ENCODE results near the gene SORCS2. TPM values are rescaled to one million over a fixed set of nuclear protein-coding genes. Genes with fewer than 3 reads are reported as not detected.

The SORCS2 gene
- total RNA-seq, 2 experiments from 2014 or later: 0.03 TPM; not detected in 1

DNA sequence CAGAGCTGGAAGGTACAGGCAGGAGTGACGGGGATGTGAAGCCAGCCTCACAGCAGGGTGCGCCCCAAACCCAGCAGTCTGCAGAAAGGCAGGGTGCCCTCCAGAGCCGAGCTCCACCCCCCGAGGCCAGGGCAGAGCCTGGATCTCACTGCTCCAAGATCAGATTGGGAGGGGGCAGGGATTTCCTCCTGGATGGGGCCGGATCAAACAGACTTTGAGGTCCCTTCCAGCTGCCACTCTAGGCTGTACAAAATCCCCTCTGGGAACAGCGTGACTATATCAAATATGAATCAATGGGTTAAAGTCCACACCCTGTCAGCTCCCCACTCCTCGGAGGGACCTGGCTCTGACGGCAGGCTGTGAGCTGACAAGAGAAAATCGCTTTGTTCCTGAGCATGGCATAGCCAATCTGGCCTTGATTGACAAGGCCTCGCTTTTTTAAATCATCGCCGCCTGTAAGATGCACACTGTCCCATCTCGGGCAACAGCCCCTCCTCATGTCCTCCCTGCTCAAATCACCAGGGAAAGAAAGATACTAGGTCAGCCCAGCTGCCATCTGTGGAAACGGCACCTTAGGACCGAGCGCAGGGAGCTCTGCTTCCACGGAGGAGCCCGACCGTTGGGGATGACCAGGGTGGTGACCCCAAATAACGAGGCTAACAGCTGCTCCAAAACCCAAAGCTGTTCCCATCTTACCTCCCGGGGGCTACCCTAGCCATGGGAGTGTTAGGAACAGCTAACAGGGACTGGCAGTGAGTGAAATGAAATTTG lies 202.5 kb downstream of the SORCS2 start:
- H3K27ac ChIP-seq (ENCODE audit: low read depth, low read length, poor library complexity, severe bottlenecking): no peak overlapping the region
- no peaks in the 10 kb centered on the region for H3K9me3 ChIP-seq (ENCODE audit: low read length)
- H4K20me1 ChIP-seq (ENCODE audit: insufficient read depth, low read length): no peaks in the 10 kb centered on the region
- ChIA-PET CTCF (ENCODE audit: unreplicated experiment) (no interaction called here), POLR2A (no interaction called here)
- no peaks in the 10 kb centered on the region for H3K36me3 ChIP-seq (ENCODE audit: insufficient read depth, low read length)
- H3K4me3 ChIP-seq (ENCODE audit: low read depth, low read length, poor library complexity, severe bottlenecking): no peak overlapping the region
- no peak overlapping the region for H2AFZ ChIP-seq (ENCODE audit: low read length)
- no peak for TF ChIP-seq EZH2phosphoT487 (IDR thresholded peaks at IDR 0.05; ENCODE audit: borderline replicate concordance, low read depth, low read length)
- TF ChIP-seq, protein P1, sequence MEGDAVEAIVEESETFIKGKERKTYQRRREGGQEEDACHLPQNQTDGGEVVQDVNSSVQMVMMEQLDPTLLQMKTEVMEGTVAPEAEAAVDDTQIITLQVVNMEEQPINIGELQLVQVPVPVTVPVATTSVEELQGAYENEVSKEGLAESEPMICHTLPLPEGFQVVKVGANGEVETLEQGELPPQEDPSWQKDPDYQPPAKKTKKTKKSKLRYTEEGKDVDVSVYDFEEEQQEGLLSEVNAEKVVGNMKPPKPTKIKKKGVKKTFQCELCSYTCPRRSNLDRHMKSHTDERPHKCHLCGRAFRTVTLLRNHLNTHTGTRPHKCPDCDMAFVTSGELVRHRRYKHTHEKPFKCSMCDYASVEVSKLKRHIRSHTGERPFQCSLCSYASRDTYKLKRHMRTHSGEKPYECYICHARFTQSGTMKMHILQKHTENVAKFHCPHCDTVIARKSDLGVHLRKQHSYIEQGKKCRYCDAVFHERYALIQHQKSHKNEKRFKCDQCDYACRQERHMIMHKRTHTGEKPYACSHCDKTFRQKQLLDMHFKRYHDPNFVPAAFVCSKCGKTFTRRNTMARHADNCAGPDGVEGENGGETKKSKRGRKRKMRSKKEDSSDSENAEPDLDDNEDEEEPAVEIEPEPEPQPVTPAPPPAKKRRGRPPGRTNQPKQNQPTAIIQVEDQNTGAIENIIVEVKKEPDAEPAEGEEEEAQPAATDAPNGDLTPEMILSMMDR (conservative IDR thresholded peaks at IDR 0.05; ENCODE audit: low read length): no peak
- H3K79me2 ChIP-seq (ENCODE audit: insufficient read depth, low read depth, low read length): no peaks in the 10 kb centered on the region
- no TSS peak for BruUV-seq (replicated peaks)
- intact Hi-C loops (cut with micrococcal nuclease; ENCODE audit: unreplicated experiment): no loop called here
- no peak overlapping the region for H3K4me2 ChIP-seq (ENCODE audit: low read length)
- H3K9me2 ChIP-seq (ENCODE audit: insufficient read depth, low read length): no peaks in the 10 kb centered on the region
- DNase-seq (ENCODE audit: low spot score): no peak
- H3K4me1 ChIP-seq (ENCODE audit: insufficient read depth, low read length, poor library complexity, severe bottlenecking): no peaks in the 10 kb centered on the region

DNA sequence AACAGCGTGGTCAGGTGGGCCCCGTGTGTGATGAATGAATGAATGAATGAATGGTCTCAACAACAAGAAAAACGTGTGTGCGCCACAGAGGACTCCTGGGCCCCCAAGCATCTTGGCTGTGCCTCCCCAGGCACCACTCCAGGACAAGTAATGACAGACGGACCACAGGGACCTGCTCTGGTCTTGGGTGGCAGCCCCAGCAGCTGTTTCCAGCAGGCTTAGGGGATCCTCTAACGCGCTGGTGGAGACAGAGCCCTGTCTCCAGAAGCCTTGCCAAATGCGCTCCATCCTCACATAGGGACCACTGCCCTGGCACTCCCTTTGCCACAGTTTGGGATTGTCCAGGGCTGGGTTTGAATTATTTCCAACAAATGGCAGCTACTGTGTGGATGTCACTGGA lies 203.3 kb downstream of the SORCS2 start:
- no peaks in the 10 kb centered on the region for H3K79me2 ChIP-seq (ENCODE audit: insufficient read depth, low read depth, low read length)
- no peak overlapping the region for H2AFZ ChIP-seq (ENCODE audit: low read length)
- H3K4me1 ChIP-seq (ENCODE audit: insufficient read depth, low read length, poor library complexity, severe bottlenecking): no peaks in the 10 kb centered on the region
- no TSS peak for BruUV-seq (replicated peaks)
- ChIA-PET POLR2A (no interaction called here), CTCF (ENCODE audit: unreplicated experiment) (no interaction called here)
- no peak overlapping the region for H3K4me2 ChIP-seq (ENCODE audit: low read length)
- H4K20me1 ChIP-seq (ENCODE audit: insufficient read depth, low read length): no peaks in the 10 kb centered on the region
- no peak overlapping the region for H3K4me3 ChIP-seq (ENCODE audit: low read depth, low read length, poor library complexity, severe bottlenecking)
- H3K27ac ChIP-seq (ENCODE audit: low read depth, low read length, poor library complexity, severe bottlenecking): no peak overlapping the region
- no peaks in the 10 kb centered on the region for H3K9me3 ChIP-seq (ENCODE audit: low read length)
- intact Hi-C loops (cut with micrococcal nuclease; ENCODE audit: unreplicated experiment): no loop called here
- no peaks in the 10 kb centered on the region for H3K36me3 ChIP-seq (ENCODE audit: insufficient read depth, low read length)
- no peak for TF ChIP-seq EZH2phosphoT487 (IDR thresholded peaks at IDR 0.05; ENCODE audit: borderline replicate concordance, low read depth, low read length)
- TF ChIP-seq, protein P1 (conservative IDR thresholded peaks at IDR 0.05; ENCODE audit: low read length): no peak
- DNase-seq (ENCODE audit: low spot score): no peak
- H3K9me2 ChIP-seq (ENCODE audit: insufficient read depth, low read length): no peaks in the 10 kb centered on the region

DNA sequence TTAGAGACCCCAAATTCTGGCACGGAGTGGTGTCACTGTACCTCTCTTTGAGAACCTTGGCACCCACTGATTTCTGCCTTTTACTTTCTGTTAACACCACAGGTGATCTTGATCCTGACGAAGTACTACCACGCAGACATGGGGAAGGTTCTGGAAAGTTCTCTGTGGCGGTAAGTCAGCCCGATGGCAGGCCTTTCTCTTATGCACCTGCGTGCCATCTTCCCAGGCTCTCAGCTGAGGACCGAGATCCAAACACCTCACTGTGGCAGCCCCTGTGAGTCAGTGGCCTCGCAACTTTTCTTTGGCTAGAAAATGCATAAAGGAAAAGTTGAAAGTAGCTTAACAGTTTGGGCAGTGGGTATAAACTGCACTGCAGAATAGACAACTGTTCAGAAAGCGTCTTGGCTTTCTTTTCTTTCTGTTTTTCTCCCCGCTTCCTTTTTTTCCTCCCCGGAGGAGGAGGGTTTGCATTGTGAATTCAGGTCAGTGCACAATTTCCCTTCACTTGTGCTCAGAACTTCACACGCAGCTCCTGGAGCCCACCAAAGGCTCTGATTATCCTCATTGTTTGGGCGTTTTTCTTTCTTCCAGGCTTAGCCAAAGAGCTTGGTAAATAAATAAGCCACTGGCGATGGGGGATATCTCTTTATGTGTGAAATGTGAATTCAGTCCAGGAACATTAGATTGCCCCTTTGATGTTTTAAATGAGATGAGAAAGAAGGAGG lies 204.0 kb downstream of the SORCS2 start:
- BruUV-seq (replicated peaks): no TSS peak
- POLR2A ChIA-PET: no interaction called here
- no peaks in the 10 kb centered on the region for H3K9me2 ChIP-seq (ENCODE audit: insufficient read depth, low read length)
- DNase-seq (ENCODE audit: low spot score): no peak
- H3K4me1 ChIP-seq (ENCODE audit: insufficient read depth, low read length, poor library complexity, severe bottlenecking): no peaks in the 10 kb centered on the region
- H2AFZ ChIP-seq (ENCODE audit: low read length): no peak overlapping the region
- no peaks in the 10 kb centered on the region for H3K9me3 ChIP-seq (ENCODE audit: low read length)
- no peaks in the 10 kb centered on the region for H3K79me2 ChIP-seq (ENCODE audit: insufficient read depth, low read depth, low read length)
- intact Hi-C loops (cut with micrococcal nuclease; ENCODE audit: unreplicated experiment): no loop called here
- CTCF ChIA-PET (ENCODE audit: unreplicated experiment): no interaction called here
- no peaks in the 10 kb centered on the region for H4K20me1 ChIP-seq (ENCODE audit: insufficient read depth, low read length)
- H3K27ac ChIP-seq (ENCODE audit: low read depth, low read length, poor library complexity, severe bottlenecking): no peak overlapping the region
- H3K4me2 ChIP-seq (ENCODE audit: low read length): no peak overlapping the region
- no peak overlapping the region for H3K4me3 ChIP-seq (ENCODE audit: low read depth, low read length, poor library complexity, severe bottlenecking)
- no peak for TF ChIP-seq EZH2phosphoT487 (IDR thresholded peaks at IDR 0.05; ENCODE audit: borderline replicate concordance, low read depth, low read length)
- TF ChIP-seq, protein P1 (conservative IDR thresholded peaks at IDR 0.05; ENCODE audit: low read length): no peak
- H3K36me3 ChIP-seq (ENCODE audit: insufficient read depth, low read length): no peaks in the 10 kb centered on the region

Measured in OCI-LY7 (cell line).